Measurements from ENCODE around the gene HDLBP. TPM values are rescaled to one million over a fixed set of nuclear protein-coding genes. Genes with fewer than 3 reads are reported as not detected.
"Not testable (repeated sequence)": the region's sequence is repeated elsewhere in the genome, so short reads cannot be mapped to it uniquely, and the experiment has no call there.

Gene HDLBP
- total RNA-seq, 1 donor from 2014 or later = 300 TPM

GRCh38 chr2:241197947-241198346 is 117.5 kb downstream of the HDLBP start:
- TF ChIP-seq POLR2A (IDR thresholded peaks at IDR 0.05) (no peak), POLR2AphosphoS5 (IDR thresholded peaks at IDR 0.05; ENCODE audit: insufficient read depth in 1 of 2, low read depth in 1 of 2) (no peak), CTCF (IDR thresholded peaks at IDR 0.05) (no peak)
- no peak overlapping the region for H3K27ac ChIP-seq
- intact Hi-C loops (cut with DNase I) = no loop called here

GRCh38 chr2:241197246-241197645 is 118.2 kb downstream of the HDLBP start:
- H3K27me3 ChIP-seq; DNase-seq (ENCODE audit: extremely low spot score in 2 of 2); H3K9me3 ChIP-seq; H3K4me3 ChIP-seq; H3K4me1 ChIP-seq; H3K36me3 ChIP-seq; intact Hi-C loops (cut with DNase I); H3K27ac ChIP-seq: not testable (repeated sequence)

More at GRCh38 chr2:241197947-241198346, 117.5 kb downstream of the HDLBP start:
- Histone ChIP-seq H3K27me3 (no peaks in the 10 kb centered on the region), H3K4me1 (no peaks in the 10 kb centered on the region), H3K36me3 (no peaks in the 10 kb centered on the region), H3K4me3 (no peak overlapping the region), H3K9me3 (no peaks in the 10 kb centered on the region)
- no peak for DNase-seq (ENCODE audit: extremely low spot score in 2 of 2)

- no peaks in the 10 kb centered on the region for H3K36me3 ChIP-seq
- H3K4me1 ChIP-seq = no peaks in the 10 kb centered on the region
- no peaks in the 10 kb centered on the region for H3K9me3 ChIP-seq
- TF ChIP-seq POLR2A (IDR thresholded peaks at IDR 0.05) (no peak), POLR2AphosphoS5 (IDR thresholded peaks at IDR 0.05; ENCODE audit: insufficient read depth in 1 of 2, low read depth in 1 of 2) (no peak), CTCF (IDR thresholded peaks at IDR 0.05) (no peak)
- intact Hi-C loops (cut with DNase I) = no loop called here
- H3K27ac ChIP-seq = no peak overlapping the region
- no peaks in the 10 kb centered on the region for H3K27me3 ChIP-seq
- no peak overlapping the region for H3K4me3 ChIP-seq
- DNase-seq (ENCODE audit: extremely low spot score in 2 of 2) = no peak
Measured at GRCh38 chr2:241195506-241196130, 119.9 kb downstream of the HDLBP start.

- no peak overlapping the region for H3K4me3 ChIP-seq
- TF ChIP-seq CTCF (IDR thresholded peaks at IDR 0.05) (no peak), POLR2AphosphoS5 (IDR thresholded peaks at IDR 0.05; ENCODE audit: insufficient read depth in 1 of 2, low read depth in 1 of 2) (no peak)
- intact Hi-C loops (cut with DNase I) = no loop called here
- no peaks in the 10 kb centered on the region for H3K27me3 ChIP-seq
- no peak overlapping the region for H3K27ac ChIP-seq
- DNase-seq (ENCODE audit: extremely low spot score in 2 of 2) = no peak
- H3K9me3 ChIP-seq = no peaks in the 10 kb centered on the region
- H3K4me1 ChIP-seq = no peaks in the 10 kb centered on the region
- no peaks in the 10 kb centered on the region for H3K36me3 ChIP-seq
Measured at GRCh38 chr2:241194811-241195210, 120.7 kb downstream of the HDLBP start.

GRCh38 chr2:241193271-241193670 is 122.2 kb downstream of the HDLBP start:
- Histone ChIP-seq H3K4me3 (no peak overlapping the region), H3K27ac (no peak overlapping the region), H3K4me1 (no peaks in the 10 kb centered on the region), H3K36me3 (no peaks in the 10 kb centered on the region), H3K27me3 (no peaks in the 10 kb centered on the region), H3K9me3 (no peaks in the 10 kb centered on the region)
- TF ChIP-seq CTCF (IDR thresholded peaks at IDR 0.05) (no peak), POLR2AphosphoS5 (IDR thresholded peaks at IDR 0.05; ENCODE audit: insufficient read depth in 1 of 2, low read depth in 1 of 2) (no peak), POLR2A (IDR thresholded peaks at IDR 0.05) (no peak)
- intact Hi-C loops (cut with DNase I) = no loop called here
- DNase-seq (ENCODE audit: extremely low spot score in 2 of 2) = no peak
